K562 (cell line): ENCODE data around the gene CCDC68.

ENCODE experiments used
- CREB3 ChIP-seq: fragments of 450-650 bp; conservative IDR thresholded peaks from 2 replicates; pipeline ENCODE4 v1.6.1; 2016; ENCODE audit warnings: missing genetic modification characterization, low read depth, mild to moderate bottlenecking, missing compliant biosample characterization, moderate library complexity
- HMGN3 ChIP-seq: IDR thresholded peaks from 2 replicates; pipeline ENCODE4 v1.6.1; 2011; ENCODE audit warnings: borderline replicate concordance, low read depth, mild to moderate bottlenecking, mixed read lengths, low read length; ENCODE audit not compliant: insufficient read length; ENCODE audit errors: extremely low read depth
- NFYB ChIP-seq: IDR thresholded peaks from 2 replicates; pipeline ENCODE4 v1.6.1; 2011; ENCODE audit warnings: mild to moderate bottlenecking, moderate library complexity; ENCODE audit not compliant: insufficient read length; ENCODE audit errors: extremely low read depth
- POLR2A ChIP-seq: fragments of 450-650 bp; conservative IDR thresholded peaks from 2 replicates; pipeline ENCODE4 v1.6.1; 2016
- SMC3 ChIP-seq: conservative IDR thresholded peaks from 2 replicates; pipeline ENCODE4 v1.6.1; 2011; ENCODE audit warnings: low read depth, low read length, improper control_type of control experiment; ENCODE audit not compliant: insufficient read depth
- ZNF668 ChIP-seq: fragments of 250-450 bp; sonication (Bioruptor Pico); IDR thresholded peaks from 2 replicates; pipeline ENCODE4 v1.8.0; 2022; ENCODE audit warnings: mild to moderate bottlenecking, inconsistent platforms

GRCh38 chr18:54918060-54918459, 41.2 kb downstream of the CCDC68 start:
- no peak for TF ChIP-seq NFYB
- TF ChIP-seq CREB3 = no peak
- no peak for TF ChIP-seq HMGN3
- TF ChIP-seq SMC3 = no peak
- TF ChIP-seq POLR2A = no peak
- TF ChIP-seq ZNF668 (CRISPR knock-in tag) = no peak
